ENCODE results near the gene RBM44.

Gene RBM44

DNA sequence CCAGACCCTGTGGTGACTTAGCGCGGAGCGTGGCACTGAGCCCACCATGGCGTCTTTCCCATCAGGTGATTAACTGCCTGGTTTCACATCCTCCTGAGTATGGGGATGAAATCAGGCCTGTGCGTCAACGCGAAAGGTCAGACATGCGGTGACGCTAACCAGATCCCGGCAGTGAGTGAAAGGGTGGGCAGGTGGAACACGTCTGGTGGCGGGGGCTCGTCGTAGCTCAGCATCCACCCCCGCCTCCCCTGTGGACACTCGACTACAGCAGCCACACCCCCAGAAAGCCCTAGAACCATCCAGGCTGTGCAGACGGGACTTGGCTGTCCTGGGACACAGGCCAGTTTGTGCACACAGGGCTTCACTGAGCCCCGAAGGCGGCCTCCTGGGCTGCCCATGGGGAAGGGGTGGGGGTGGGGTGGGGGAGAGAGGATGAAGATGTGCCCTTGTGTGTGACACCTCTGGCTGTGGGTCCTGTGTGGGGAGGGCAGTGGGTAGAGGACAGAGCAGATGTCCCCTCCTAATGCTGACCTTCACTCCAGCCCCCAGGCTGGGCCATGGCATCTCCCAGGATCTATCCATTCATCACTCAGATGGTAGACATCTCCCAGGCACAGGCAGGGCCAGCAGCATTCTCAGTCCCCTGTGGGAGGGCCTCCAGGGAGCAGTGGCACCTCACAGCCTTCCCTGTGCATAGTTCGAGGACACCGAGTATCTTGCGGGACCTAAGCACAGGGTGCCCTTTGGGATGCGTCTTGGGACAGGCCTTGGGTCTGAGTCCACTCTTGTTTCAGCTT, 88.3 kb downstream of the RBM44 start:
- peak; percentile 10 for DNase-seq (ENCODE audit: low spot score)

- no peak for DNase-seq (ENCODE audit: low spot score)
Observed at GRCh38 chr2:237888389-237888788, 89.8 kb downstream of the RBM44 start.

- no peak for DNase-seq (ENCODE audit: low spot score)
Observed at GRCh38 chr2:237889016-237889415, 90.4 kb downstream of the RBM44 start.

- DNase-seq (ENCODE audit: low spot score): no peak
Observed at GRCh38 chr2:237889811-237890210, 91.2 kb downstream of the RBM44 start.

Data from D341Med (cell line).